OCI-LY3 (cell line): ENCODE results near the gene PAEP.

Source experiments
- CTCF ChIP-seq: fragments of 200-600, 300-600 bp; sonication (generic); IDR thresholded peaks from 2 replicates; pipeline ENCODE4 v1.5.1; 2014; ENCODE audit warnings: antibody characterized with exemption, low read length, low read depth
- EZH2phosphoT487 ChIP-seq: fragments of 200-600 bp; shearing (Covaris generic); IDR thresholded peaks from 2 replicates; pipeline ENCODE4 v1.6.1; 2018; ENCODE audit warnings: antibody characterized with exemption, mixed run types, low read depth

- no peak for TF ChIP-seq CTCF
- no peak for TF ChIP-seq EZH2phosphoT487
These were observed 22.1 kb downstream of the PAEP start for GRCh38 chr9:135583688-135584011.
